OCI-LY3 (cell line): ENCODE measurements around the gene MRPL2.

Experiments used
- CTCF ChIP-seq: fragments of 200-600, 300-600 bp; sonication (generic); IDR thresholded peaks from 2 replicates; pipeline ENCODE4 v1.5.1; 2014; ENCODE audit warnings: antibody characterized with exemption, low read length, low read depth
- EZH2phosphoT487 ChIP-seq: fragments of 200-600 bp; shearing (Covaris generic); IDR thresholded peaks from 2 replicates; pipeline ENCODE4 v1.6.1; 2018; ENCODE audit warnings: antibody characterized with exemption, mixed run types, low read depth

- TF ChIP-seq CTCF, result no peak
- no peak for TF ChIP-seq EZH2phosphoT487
Measured at GRCh38 chr6:43047998-43048397, 11.2 kb downstream of the MRPL2 start.
